Measurements from ENCODE around the gene RELN.

The RELN gene

DNA sequence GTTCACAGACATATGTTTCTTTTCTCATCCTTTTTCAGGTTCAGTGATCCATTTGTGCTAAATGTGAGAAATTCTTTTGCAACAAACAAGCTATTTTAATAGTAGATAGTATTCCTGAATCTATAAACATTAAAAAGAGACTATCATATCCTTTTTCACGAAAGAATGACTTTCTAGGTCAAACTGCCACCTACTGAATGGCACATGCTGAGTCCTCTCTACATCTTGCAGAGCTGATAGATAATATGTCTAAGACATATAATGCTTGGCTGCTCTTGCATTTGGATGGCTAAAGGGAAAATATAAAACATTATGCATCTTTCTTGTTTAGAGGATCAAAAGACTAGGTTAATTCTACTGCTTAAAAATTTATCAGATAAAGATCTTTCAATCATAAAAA lies 429.3 kb downstream of the RELN start:
- no peak for ATAC-seq
- no peak for TF ChIP-seq PPARA (CRISPR knock-in tag; IDR thresholded peaks at IDR 0.05; ENCODE audit: borderline replicate concordance)
- TF ChIP-seq OSR1 (CRISPR knock-in tag; IDR thresholded peaks at IDR 0.05), result no peak
- no peak for TF ChIP-seq ESRRG (CRISPR knock-in tag; IDR thresholded peaks at IDR 0.05)
- TF ChIP-seq RARB (CRISPR knock-in tag; IDR thresholded peaks at IDR 0.05), result no peak
- TF ChIP-seq, protein P1, sequence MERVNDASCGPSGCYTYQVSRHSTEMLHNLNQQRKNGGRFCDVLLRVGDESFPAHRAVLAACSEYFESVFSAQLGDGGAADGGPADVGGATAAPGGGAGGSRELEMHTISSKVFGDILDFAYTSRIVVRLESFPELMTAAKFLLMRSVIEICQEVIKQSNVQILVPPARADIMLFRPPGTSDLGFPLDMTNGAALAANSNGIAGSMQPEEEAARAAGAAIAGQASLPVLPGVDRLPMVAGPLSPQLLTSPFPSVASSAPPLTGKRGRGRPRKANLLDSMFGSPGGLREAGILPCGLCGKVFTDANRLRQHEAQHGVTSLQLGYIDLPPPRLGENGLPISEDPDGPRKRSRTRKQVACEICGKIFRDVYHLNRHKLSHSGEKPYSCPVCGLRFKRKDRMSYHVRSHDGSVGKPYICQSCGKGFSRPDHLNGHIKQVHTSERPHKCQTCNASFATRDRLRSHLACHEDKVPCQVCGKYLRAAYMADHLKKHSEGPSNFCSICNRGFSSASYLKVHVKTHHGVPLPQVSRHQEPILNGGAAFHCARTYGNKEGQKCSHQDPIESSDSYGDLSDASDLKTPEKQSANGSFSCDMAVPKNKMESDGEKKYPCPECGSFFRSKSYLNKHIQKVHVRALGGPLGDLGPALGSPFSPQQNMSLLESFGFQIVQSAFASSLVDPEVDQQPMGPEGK (CRISPR knock-in tag; IDR thresholded peaks at IDR 0.05; ENCODE audit: borderline replicate concordance), result no peak
- TF ChIP-seq SNAI2 (CRISPR knock-in tag; IDR thresholded peaks at IDR 0.05), result no peak
- TF ChIP-seq ZNF8 (CRISPR knock-in tag; IDR thresholded peaks at IDR 0.05), result no peak
- TF ChIP-seq ZFP3 (CRISPR knock-in tag; IDR thresholded peaks at IDR 0.05), result no peak
- TF ChIP-seq, protein P2, sequence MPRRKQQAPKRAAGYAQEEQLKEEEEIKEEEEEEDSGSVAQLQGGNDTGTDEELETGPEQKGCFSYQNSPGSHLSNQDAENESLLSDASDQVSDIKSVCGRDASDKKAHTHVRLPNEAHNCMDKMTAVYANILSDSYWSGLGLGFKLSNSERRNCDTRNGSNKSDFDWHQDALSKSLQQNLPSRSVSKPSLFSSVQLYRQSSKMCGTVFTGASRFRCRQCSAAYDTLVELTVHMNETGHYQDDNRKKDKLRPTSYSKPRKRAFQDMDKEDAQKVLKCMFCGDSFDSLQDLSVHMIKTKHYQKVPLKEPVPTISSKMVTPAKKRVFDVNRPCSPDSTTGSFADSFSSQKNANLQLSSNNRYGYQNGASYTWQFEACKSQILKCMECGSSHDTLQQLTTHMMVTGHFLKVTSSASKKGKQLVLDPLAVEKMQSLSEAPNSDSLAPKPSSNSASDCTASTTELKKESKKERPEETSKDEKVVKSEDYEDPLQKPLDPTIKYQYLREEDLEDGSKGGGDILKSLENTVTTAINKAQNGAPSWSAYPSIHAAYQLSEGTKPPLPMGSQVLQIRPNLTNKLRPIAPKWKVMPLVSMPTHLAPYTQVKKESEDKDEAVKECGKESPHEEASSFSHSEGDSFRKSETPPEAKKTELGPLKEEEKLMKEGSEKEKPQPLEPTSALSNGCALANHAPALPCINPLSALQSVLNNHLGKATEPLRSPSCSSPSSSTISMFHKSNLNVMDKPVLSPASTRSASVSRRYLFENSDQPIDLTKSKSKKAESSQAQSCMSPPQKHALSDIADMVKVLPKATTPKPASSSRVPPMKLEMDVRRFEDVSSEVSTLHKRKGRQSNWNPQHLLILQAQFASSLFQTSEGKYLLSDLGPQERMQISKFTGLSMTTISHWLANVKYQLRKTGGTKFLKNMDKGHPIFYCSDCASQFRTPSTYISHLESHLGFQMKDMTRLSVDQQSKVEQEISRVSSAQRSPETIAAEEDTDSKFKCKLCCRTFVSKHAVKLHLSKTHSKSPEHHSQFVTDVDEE (CRISPR knock-in tag; IDR thresholded peaks at IDR 0.05), result no peak
- TF ChIP-seq CSDC2 (CRISPR knock-in tag; IDR thresholded peaks at IDR 0.05), result no peak
- no peak for TF ChIP-seq ZC3H10 (CRISPR knock-in tag; IDR thresholded peaks at IDR 0.05)

DNA sequence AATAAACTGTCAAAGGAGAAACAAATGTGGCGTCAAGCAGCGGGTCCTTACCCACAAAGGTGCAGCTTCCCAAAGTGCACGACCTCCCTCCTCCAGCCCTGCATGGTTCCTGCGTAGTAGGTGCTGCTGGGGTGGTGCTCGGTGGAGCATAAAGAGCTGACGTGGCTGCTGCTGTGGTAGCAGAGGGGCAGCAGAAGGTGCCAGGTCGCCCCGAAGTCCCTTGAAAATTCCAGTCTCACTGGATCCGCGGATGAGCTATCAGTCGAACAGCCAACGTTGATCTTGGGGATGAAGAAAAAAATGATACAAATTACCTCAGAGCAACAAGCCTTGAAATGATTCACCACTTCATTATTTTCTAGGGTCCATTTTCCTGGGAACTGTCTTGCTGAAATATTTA lies 438.4 kb downstream of the RELN start:
- ATAC-seq, result no peak
- TF ChIP-seq BACH2 (CRISPR knock-in tag; IDR thresholded peaks at IDR 0.05; ENCODE audit: borderline replicate concordance), result no peak
- TF ChIP-seq ARNTL (CRISPR knock-in tag; IDR thresholded peaks at IDR 0.05; ENCODE audit: borderline replicate concordance, low read depth), result no peak
- no peak for TF ChIP-seq GLIS3 (CRISPR knock-in tag; IDR thresholded peaks at IDR 0.05)
- TF ChIP-seq, protein P2 (CRISPR knock-in tag; IDR thresholded peaks at IDR 0.05), result no peak
- TF ChIP-seq ZC3H10 (CRISPR knock-in tag; IDR thresholded peaks at IDR 0.05), result no peak
- no peak for TF ChIP-seq ZNF70 (CRISPR knock-in tag; IDR thresholded peaks at IDR 0.05)
- TF ChIP-seq ESRRG (CRISPR knock-in tag; IDR thresholded peaks at IDR 0.05), result no peak
- TF ChIP-seq PPARA (CRISPR knock-in tag; IDR thresholded peaks at IDR 0.05; ENCODE audit: borderline replicate concordance), result no peak

DNA sequence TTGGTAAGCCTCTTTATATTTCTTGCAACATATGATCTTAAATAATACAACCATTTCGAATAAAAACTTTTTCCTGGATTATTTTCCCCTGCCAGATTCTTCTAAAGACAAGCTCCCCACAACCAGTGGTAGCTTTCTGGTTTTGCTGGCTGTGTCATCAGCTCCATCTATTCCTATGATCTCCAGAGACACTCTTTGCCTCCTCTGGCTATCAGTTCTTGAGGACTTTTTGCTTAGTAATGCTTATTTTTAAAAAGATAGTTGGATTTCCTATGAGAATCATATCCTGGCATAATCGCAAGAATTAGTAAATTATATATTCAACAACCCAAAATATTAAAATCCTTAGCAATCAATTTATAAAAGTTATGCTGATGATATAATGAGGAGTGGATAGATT lies 439.7 kb downstream of the RELN start:
- no peak for TF ChIP-seq TOX (CRISPR knock-in tag; IDR thresholded peaks at IDR 0.05; ENCODE audit: borderline replicate concordance)
- TF ChIP-seq TCF4 (CRISPR knock-in tag; IDR thresholded peaks at IDR 0.05; ENCODE audit: borderline replicate concordance), result no peak
- no peak for TF ChIP-seq ZNF70 (CRISPR knock-in tag; IDR thresholded peaks at IDR 0.05)
- no peak for TF ChIP-seq ESRRG (CRISPR knock-in tag; IDR thresholded peaks at IDR 0.05)
- TF ChIP-seq ZFP3 (CRISPR knock-in tag; IDR thresholded peaks at IDR 0.05), result no peak
- TF ChIP-seq CSDC2 (CRISPR knock-in tag; IDR thresholded peaks at IDR 0.05), result no peak
- TF ChIP-seq ZNF565 (CRISPR knock-in tag; conservative IDR thresholded peaks at IDR 0.05; ENCODE audit: low read depth), result no peak
- no peak for TF ChIP-seq BACH2 (CRISPR knock-in tag; IDR thresholded peaks at IDR 0.05; ENCODE audit: borderline replicate concordance)
- TF ChIP-seq OSR1 (CRISPR knock-in tag; IDR thresholded peaks at IDR 0.05), result no peak
- TF ChIP-seq, protein P3, sequence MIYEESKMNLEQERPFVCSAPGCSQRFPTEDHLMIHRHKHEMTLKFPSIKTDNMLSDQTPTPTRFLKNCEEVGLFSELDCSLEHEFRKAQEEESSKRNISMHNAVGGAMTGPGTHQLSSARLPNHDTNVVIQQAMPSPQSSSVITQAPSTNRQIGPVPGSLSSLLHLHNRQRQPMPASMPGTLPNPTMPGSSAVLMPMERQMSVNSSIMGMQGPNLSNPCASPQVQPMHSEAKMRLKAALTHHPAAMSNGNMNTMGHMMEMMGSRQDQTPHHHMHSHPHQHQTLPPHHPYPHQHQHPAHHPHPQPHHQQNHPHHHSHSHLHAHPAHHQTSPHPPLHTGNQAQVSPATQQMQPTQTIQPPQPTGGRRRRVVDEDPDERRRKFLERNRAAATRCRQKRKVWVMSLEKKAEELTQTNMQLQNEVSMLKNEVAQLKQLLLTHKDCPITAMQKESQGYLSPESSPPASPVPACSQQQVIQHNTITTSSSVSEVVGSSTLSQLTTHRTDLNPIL (CRISPR knock-in tag; IDR thresholded peaks at IDR 0.05; ENCODE audit: low read depth), result no peak
- TF ChIP-seq RARB (CRISPR knock-in tag; IDR thresholded peaks at IDR 0.05), result no peak
- TF ChIP-seq SNAI2 (CRISPR knock-in tag; IDR thresholded peaks at IDR 0.05), result no peak
- TF ChIP-seq ISL1 (CRISPR knock-in tag; IDR thresholded peaks at IDR 0.05), result no peak
- no peak for TF ChIP-seq PPARA (CRISPR knock-in tag; IDR thresholded peaks at IDR 0.05; ENCODE audit: borderline replicate concordance)
- TF ChIP-seq POU6F1 (CRISPR knock-in tag; IDR thresholded peaks at IDR 0.05; ENCODE audit: borderline replicate concordance, low read depth), result no peak
- no peak for TF ChIP-seq ARNTL (CRISPR knock-in tag; IDR thresholded peaks at IDR 0.05; ENCODE audit: borderline replicate concordance, low read depth)
- TF ChIP-seq, protein P2 (CRISPR knock-in tag; IDR thresholded peaks at IDR 0.05), result no peak
- no peak for TF ChIP-seq ZNF8 (CRISPR knock-in tag; IDR thresholded peaks at IDR 0.05)
- TF ChIP-seq, protein P4, sequence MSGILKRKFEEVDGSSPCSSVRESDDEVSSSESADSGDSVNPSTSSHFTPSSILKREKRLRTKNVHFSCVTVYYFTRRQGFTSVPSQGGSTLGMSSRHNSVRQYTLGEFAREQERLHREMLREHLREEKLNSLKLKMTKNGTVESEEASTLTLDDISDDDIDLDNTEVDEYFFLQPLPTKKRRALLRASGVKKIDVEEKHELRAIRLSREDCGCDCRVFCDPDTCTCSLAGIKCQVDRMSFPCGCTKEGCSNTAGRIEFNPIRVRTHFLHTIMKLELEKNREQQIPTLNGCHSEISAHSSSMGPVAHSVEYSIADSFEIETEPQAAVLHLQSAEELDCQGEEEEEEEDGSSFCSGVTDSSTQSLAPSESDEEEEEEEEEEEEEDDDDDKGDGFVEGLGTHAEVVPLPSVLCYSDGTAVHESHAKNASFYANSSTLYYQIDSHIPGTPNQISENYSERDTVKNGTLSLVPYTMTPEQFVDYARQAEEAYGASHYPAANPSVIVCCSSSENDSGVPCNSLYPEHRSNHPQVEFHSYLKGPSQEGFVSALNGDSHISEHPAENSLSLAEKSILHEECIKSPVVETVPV (CRISPR knock-in tag; IDR thresholded peaks at IDR 0.05), result no peak
- ATAC-seq, result no peak

All from SK-N-SH treated with all-trans-retinoic acid at 6 μM for 48 hours (cell line).